GM21360 (cell line): Measurements from ENCODE around the gene DHX29.

ENCODE experiments used
- ATAC-seq: cut with Tn5 transposase; IDR thresholded peaks from one replicate; pipeline ENCODE4 v1.9.1; 2021; ENCODE audit warnings: mild to moderate bottlenecking, moderate library complexity; ENCODE audit not compliant: unreplicated experiment

DHX29 gene

GRCh38 chr5:55313870-55314617 lies 6.5 kb upstream of the DHX29 start:
- ATAC-seq, result no peak

- peak; percentile 7 for ATAC-seq
Observed at GRCh38 chr5:55308254-55308836, 851 bp upstream of the DHX29 start.

- no peak for ATAC-seq
Observed at GRCh38 chr5:55306641-55307382, 682 bp downstream of the DHX29 start.

- no peak for ATAC-seq
Observed at GRCh38 chr5:55305345-55305744, 2.1 kb downstream of the DHX29 start.

- ATAC-seq, result no peak
Observed at GRCh38 chr5:55304584-55304983, 2.9 kb downstream of the DHX29 start.

- ATAC-seq, result no peak
Observed at GRCh38 chr5:55303238-55303690, 4.2 kb downstream of the DHX29 start.

GRCh38 chr5:55300890-55301289 lies 6.6 kb downstream of the DHX29 start:
- no peak for ATAC-seq

GRCh38 chr5:55294935-55295334 lies 12.6 kb downstream of the DHX29 start:
- no peak for ATAC-seq

- no peak for ATAC-seq
Observed at GRCh38 chr5:55290991-55291390, 16.5 kb downstream of the DHX29 start.

GRCh38 chr5:55289808-55290207 lies 17.7 kb downstream of the DHX29 start:
- ATAC-seq, result no peak

- no peak for ATAC-seq
Observed at GRCh38 chr5:55286411-55286933, 21.0 kb downstream of the DHX29 start.

GRCh38 chr5:55278778-55279177 lies 28.7 kb downstream of the DHX29 start:
- no peak for ATAC-seq

GRCh38 chr5:55276771-55277170 lies 30.7 kb downstream of the DHX29 start:
- ATAC-seq, result no peak

- ATAC-seq, result no peak
Observed at GRCh38 chr5:55258339-55258738, 49.2 kb downstream of the DHX29 start.

- ATAC-seq, result no peak
Observed at GRCh38 chr5:55254802-55255201, 52.7 kb downstream of the DHX29 start.

GRCh38 chr5:55250064-55250463 lies 57.4 kb downstream of the DHX29 start:
- no peak for ATAC-seq

- ATAC-seq, result no peak
Observed at GRCh38 chr5:55241746-55242145, 65.7 kb downstream of the DHX29 start.

GRCh38 chr5:55236800-55237199 lies 70.7 kb downstream of the DHX29 start:
- ATAC-seq, result no peak

GRCh38 chr5:55234121-55234700 lies 73.3 kb downstream of the DHX29 start:
- ATAC-seq, result no peak

GRCh38 chr5:55232985-55233928 lies 74.2 kb downstream of the DHX29 start, which contains the start of gene CCNO:
Gene CCNO, minus strand, starts transcription at chr5:55233608. Its CDS starts 85 bp downstream, at chr5:55233523.
- ATAC-seq, result peak; percentile 56
